NB4 (cell line): ENCODE data around the gene KCNQ1.

Experiments used
- POLR2A ChIP-seq: IDR thresholded peaks from 2 replicates; pipeline ENCODE4 v1.6.1; 2011; ENCODE audit warnings: mild to moderate bottlenecking; ENCODE audit not compliant: insufficient read length; ENCODE audit errors: extremely low read depth
- TF ChIP-seq, protein P1 (sequence below): IDR thresholded peaks from 2 replicates; pipeline ENCODE4 v1.6.1; 2011; ENCODE audit warnings: low read depth, low read length
- TF ChIP-seq, protein P2 (sequence below): IDR thresholded peaks from one replicate; pipeline ENCODE4 v1.5.1; 2012; ENCODE audit warnings: low read depth, low read length

DNA sequence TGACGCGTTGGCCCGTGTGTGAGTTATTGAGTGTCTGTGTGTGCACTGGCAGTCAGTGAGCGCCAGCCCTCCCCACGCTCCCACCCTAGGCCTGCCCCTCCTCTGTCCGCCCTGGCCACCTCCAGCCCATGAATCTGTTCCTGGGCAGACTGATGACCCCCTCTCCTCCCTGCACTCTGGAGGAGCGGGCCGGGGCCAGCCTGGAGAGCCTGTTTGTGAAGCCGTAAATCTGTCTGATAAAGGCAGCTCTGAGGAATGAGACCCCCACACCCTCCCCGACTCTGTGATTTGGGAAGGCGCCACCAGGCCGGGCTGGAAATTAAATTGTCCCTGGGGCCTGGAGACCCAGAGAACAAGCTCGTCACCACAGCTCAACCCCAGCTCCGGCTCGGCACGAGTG lies 35.7 kb upstream of the KCNQ1 start:
- TF ChIP-seq, protein P1, sequence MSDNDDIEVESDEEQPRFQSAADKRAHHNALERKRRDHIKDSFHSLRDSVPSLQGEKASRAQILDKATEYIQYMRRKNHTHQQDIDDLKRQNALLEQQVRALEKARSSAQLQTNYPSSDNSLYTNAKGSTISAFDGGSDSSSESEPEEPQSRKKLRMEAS: no peak
- TF ChIP-seq, protein P2, sequence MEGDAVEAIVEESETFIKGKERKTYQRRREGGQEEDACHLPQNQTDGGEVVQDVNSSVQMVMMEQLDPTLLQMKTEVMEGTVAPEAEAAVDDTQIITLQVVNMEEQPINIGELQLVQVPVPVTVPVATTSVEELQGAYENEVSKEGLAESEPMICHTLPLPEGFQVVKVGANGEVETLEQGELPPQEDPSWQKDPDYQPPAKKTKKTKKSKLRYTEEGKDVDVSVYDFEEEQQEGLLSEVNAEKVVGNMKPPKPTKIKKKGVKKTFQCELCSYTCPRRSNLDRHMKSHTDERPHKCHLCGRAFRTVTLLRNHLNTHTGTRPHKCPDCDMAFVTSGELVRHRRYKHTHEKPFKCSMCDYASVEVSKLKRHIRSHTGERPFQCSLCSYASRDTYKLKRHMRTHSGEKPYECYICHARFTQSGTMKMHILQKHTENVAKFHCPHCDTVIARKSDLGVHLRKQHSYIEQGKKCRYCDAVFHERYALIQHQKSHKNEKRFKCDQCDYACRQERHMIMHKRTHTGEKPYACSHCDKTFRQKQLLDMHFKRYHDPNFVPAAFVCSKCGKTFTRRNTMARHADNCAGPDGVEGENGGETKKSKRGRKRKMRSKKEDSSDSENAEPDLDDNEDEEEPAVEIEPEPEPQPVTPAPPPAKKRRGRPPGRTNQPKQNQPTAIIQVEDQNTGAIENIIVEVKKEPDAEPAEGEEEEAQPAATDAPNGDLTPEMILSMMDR: no peak
- TF ChIP-seq POLR2A: no peak
